Fibroblast of the aortic adventitia (primary cell): ENCODE data around the gene PLCD1. TPM values are rescaled to one million over a fixed set of nuclear protein-coding genes. Genes with fewer than 3 reads are reported as not detected.

ENCODE experiments used
- DNase-seq: peaks from one replicate; pipeline ENCODE4 v3.0.0-alpha.2; 2010; ENCODE audit warnings: low read depth
- H3K4me3 ChIP-seq: 2 replicates; pipeline ENCODE4 v1.5.1; 2011; ENCODE audit warnings: low read depth, mild to moderate bottlenecking, control low read depth, low read length, moderate library complexity
- CTCF ChIP-seq: IDR thresholded peaks from 2 replicates; pipeline ENCODE4 v1.5.1; 2011; ENCODE audit warnings: mild to moderate bottlenecking, low read length, control low read depth, inconsistent platforms; ENCODE audit not compliant: insufficient read depth
- total RNA-seq: library from RNA; depleted of rRNA; stranded (reverse); fragments of >200 nt; gene quantifications from 2 replicates; pipeline ENCODE4 v1.2.3, GENCODE V29; 2012; ENCODE audit warnings: low replicate concordance

Gene PLCD1
- total RNA-seq, 1 donor: 28.3 TPM

- TF ChIP-seq CTCF: peak; percentile 77
- H3K4me3 ChIP-seq: no peak overlapping the region
- DNase-seq: peak; percentile 66
These were observed 24.9 kb downstream of the PLCD1 start for GRCh38 chr3:38004415-38005075.

DNA sequence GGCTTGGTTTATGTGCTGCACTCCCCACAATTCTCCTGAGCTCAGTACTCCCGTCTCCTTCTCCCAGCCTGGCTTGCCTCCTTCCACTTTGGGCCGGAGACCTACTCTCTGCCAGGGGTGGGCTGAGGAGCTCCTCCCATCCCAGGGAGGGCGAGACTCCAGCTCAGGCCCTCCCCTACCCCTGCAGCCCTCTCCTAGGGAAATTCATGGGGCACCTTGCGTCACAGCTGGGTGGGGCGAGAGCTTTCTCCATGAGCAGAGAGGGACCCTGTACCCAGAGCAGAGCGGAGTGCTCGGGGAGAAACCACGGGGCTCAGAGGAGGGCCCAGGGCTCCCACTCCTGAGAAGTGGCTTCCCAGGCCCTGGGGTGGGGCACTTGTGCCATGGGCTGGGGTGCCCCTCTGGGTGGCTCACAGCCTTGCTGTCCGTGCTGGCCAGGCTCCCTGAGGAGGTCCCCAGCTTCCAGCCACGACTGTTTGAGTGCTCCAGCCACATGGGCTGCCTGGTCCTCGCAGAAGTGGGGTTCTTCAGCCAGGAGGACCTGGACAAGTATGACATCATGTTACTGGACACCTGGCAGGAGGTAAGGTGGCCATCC is 25.5 kb downstream of the PLCD1 start:
- DNase-seq: no peak
- H3K4me3 ChIP-seq: no peak overlapping the region
- TF ChIP-seq CTCF: no peak

- peak; percentile 32 for DNase-seq
- H3K4me3 ChIP-seq: no peak overlapping the region
- TF ChIP-seq CTCF: peak; percentile 71
These were observed 26.0 kb downstream of the PLCD1 start for GRCh38 chr3:38003371-38003816.

DNA sequence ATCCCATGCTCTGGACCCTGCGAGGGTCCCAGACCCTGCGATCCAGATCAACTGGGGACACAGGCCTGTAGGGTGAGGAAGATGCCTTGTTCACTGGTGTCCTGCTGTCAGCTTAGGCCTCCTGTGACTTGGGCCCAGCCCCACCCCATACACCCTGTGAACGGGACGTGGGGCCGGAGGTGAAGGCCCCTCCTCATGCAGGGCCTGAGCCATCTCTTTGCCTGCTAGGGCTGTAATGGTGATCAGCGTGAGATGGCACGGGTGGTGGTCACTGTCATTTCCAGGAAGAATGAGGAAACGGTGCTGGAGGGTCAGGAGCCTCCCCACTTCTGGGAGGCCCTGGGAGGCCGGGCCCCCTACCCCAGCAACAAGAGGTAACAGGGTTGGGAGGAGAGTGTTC is 26.5 kb downstream of the PLCD1 start:
- no peak for TF ChIP-seq CTCF
- DNase-seq: no peak
- no peak overlapping the region for H3K4me3 ChIP-seq

GRCh38 chr3:38002291-38002876 is 27.1 kb downstream of the PLCD1 start:
- no peak overlapping the region for H3K4me3 ChIP-seq
- TF ChIP-seq CTCF: no peak
- no peak for DNase-seq

GRCh38 chr3:38001456-38002081 is 27.9 kb downstream of the PLCD1 start:
- no peak overlapping the region for H3K4me3 ChIP-seq
- TF ChIP-seq CTCF: no peak
- DNase-seq: no peak
